ENCODE results near the gene MEGF9. TPM values are rescaled to one million over a fixed set of nuclear protein-coding genes. Genes with fewer than 3 reads are reported as not detected.

MEGF9 gene
- total RNA-seq, 1 experiment from 2014 or later: 8.3 TPM

DNA sequence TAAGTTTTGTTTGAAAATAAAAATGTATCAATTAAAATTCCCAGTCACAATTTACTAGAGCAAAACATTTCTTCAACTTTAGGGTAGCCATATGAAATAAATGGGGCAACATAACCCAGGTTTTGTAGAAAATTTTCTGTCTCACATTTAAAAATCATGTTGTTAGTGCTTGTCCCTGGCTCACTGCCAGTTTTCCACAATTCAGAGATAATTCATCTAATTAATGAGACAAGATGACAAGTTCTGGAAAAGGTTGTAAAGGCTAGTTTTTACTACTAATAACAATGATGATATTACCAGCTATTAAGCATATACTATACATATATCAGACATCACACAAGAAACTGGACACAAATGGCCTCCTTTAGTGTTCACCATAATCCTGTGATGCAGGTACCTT lies 45.9 kb downstream of the MEGF9 start:
- H3K9ac ChIP-seq (ENCODE audit: low read length): no peak overlapping the region
- no peaks in the 10 kb centered on the region for H3K9me2 ChIP-seq (ENCODE audit: insufficient read depth)
- H3K36me3 ChIP-seq (ENCODE audit: control insufficient read depth in 1 of 2, insufficient read depth in 2 of 2, low read length in 2 of 2): no peaks in the 10 kb centered on the region
- TF ChIP-seq, protein P1, sequence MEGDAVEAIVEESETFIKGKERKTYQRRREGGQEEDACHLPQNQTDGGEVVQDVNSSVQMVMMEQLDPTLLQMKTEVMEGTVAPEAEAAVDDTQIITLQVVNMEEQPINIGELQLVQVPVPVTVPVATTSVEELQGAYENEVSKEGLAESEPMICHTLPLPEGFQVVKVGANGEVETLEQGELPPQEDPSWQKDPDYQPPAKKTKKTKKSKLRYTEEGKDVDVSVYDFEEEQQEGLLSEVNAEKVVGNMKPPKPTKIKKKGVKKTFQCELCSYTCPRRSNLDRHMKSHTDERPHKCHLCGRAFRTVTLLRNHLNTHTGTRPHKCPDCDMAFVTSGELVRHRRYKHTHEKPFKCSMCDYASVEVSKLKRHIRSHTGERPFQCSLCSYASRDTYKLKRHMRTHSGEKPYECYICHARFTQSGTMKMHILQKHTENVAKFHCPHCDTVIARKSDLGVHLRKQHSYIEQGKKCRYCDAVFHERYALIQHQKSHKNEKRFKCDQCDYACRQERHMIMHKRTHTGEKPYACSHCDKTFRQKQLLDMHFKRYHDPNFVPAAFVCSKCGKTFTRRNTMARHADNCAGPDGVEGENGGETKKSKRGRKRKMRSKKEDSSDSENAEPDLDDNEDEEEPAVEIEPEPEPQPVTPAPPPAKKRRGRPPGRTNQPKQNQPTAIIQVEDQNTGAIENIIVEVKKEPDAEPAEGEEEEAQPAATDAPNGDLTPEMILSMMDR (IDR thresholded peaks at IDR 0.05 in 2 of 3, conservative IDR thresholded peaks at IDR 0.05 in 1 of 3; ENCODE audit: borderline replicate concordance in 1 of 3, insufficient read depth in 1 of 3, low read depth in 2 of 3, low read length in 2 of 3): no peak
- no peak for TF ChIP-seq SP1 (IDR thresholded peaks at IDR 0.05; ENCODE audit: low read depth)
- TF ChIP-seq CEBPB (IDR thresholded peaks at IDR 0.05; ENCODE audit: low read depth): no peak
- no peak for TF ChIP-seq EZH2 (IDR thresholded peaks at IDR 0.05)
- TF ChIP-seq YY1 (IDR thresholded peaks at IDR 0.05; ENCODE audit: extremely low read depth, insufficient replicate concordance, low read depth, low read length): no peak
- RAD21 ChIA-PET (ENCODE audit: low non-redundant PET in 1 of 2, low total read pairs in 2 of 2, uncharacterized antibody in 2 of 2, unreplicated experiment in 2 of 2): no interaction called here
- no peak overlapping the region for H3K27ac ChIP-seq (ENCODE audit: low read depth, low read length)
- intact Hi-C loops (cut with micrococcal nuclease): no loop called here
- POLR2A ChIA-PET: no interaction called here
- no peak overlapping the region for H3K4me2 ChIP-seq (ENCODE audit: low read length)
- no TSS peak for BruUV-seq (replicated peaks)
- no peak overlapping the region for H2AFZ ChIP-seq (ENCODE audit: low read depth, low read length, poor library complexity, severe bottlenecking)
- no peaks in the 10 kb centered on the region for H3K79me2 ChIP-seq (ENCODE audit: insufficient read depth, low read length)
- no peak for ATAC-seq
- no peak for DNase-seq (ENCODE audit: low read depth, low spot score)
- no peak overlapping the region for H3K4me3 ChIP-seq (replicated peaks in 1 of 2; ENCODE audit: low read depth in 1 of 2, low read length in 2 of 2)
- no peaks in the 10 kb centered on the region for H3K27me3 ChIP-seq (ENCODE audit: insufficient read depth, low read length)
- no peaks in the 10 kb centered on the region for H3K9me3 ChIP-seq (ENCODE audit: control insufficient read depth in 1 of 2, insufficient read depth in 1 of 2, low read depth in 1 of 2, low read length in 2 of 2)
- no peaks in the 10 kb centered on the region for H3K4me1 ChIP-seq (ENCODE audit: control insufficient read depth in 1 of 2, insufficient read depth in 2 of 2, low read length in 2 of 2)
- no peaks in the 10 kb centered on the region for H4K20me1 ChIP-seq (ENCODE audit: insufficient read depth)
- CTCF ChIA-PET: no interaction called here

DNA sequence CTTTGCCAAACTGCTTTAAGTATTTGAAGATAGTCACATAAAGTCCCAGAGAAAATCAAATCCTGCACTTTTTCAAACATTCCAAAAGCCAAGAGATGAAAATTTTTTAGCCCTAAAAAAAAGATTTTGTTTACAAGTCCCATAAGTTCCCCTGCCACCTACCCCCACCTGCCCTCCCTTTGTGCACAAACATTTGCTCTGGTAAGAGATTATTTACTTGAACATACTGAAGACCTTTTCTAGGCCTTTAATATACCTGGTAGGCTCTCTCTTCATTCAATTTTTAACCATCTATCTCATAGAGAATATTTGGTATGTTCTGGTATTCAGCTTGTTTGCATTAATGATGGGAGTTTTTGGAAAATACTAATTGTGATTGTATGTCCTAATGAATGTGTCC lies 50.3 kb downstream of the MEGF9 start:
- intact Hi-C loops (cut with micrococcal nuclease): no loop called here
- Histone ChIP-seq H4K20me1 (ENCODE audit: insufficient read depth) (no peaks in the 10 kb centered on the region), H3K9me2 (ENCODE audit: insufficient read depth) (no peaks in the 10 kb centered on the region), H3K9me3 (ENCODE audit: control insufficient read depth in 1 of 2, insufficient read depth in 1 of 2, low read depth in 1 of 2, low read length in 2 of 2) (no peaks in the 10 kb centered on the region), H3K4me1 (ENCODE audit: control insufficient read depth in 1 of 2, insufficient read depth in 2 of 2, low read length in 2 of 2) (no peaks in the 10 kb centered on the region), H3K4me2 (ENCODE audit: low read length) (no peak overlapping the region), H3K4me3 (replicated peaks in 1 of 2; ENCODE audit: low read depth in 1 of 2, low read length in 2 of 2) (no peak overlapping the region), H3K27me3 (ENCODE audit: insufficient read depth, low read length) (no peaks in the 10 kb centered on the region), H3K79me2 (ENCODE audit: insufficient read depth, low read length) (no peaks in the 10 kb centered on the region), H3K36me3 (ENCODE audit: control insufficient read depth in 1 of 2, insufficient read depth in 2 of 2, low read length in 2 of 2) (no peaks in the 10 kb centered on the region), H2AFZ (ENCODE audit: low read depth, low read length, poor library complexity, severe bottlenecking) (no peak overlapping the region), H3K9ac (ENCODE audit: low read length) (no peak overlapping the region), H3K27ac (ENCODE audit: low read depth, low read length) (no peak overlapping the region)
- ChIA-PET RAD21 (ENCODE audit: low non-redundant PET in 1 of 2, low total read pairs in 2 of 2, uncharacterized antibody in 2 of 2, unreplicated experiment in 2 of 2) (no interaction called here), CTCF (no interaction called here), POLR2A (no interaction called here)
- DNase-seq (ENCODE audit: low read depth, low spot score) (no peak), ATAC-seq (no peak)
- BruUV-seq (replicated peaks): no TSS peak
- TF ChIP-seq ZNF274 (IDR thresholded peaks at IDR 0.05; ENCODE audit: low read depth, low read length): no peak
- no peak for TF ChIP-seq EGR1 (IDR thresholded peaks at IDR 0.05; ENCODE audit: low read depth)
- TF ChIP-seq TCF7L2 (IDR thresholded peaks at IDR 0.05; ENCODE audit: borderline replicate concordance, extremely low read depth, insufficient read depth, insufficient read length): no peak
- no peak for TF ChIP-seq ELF1 (IDR thresholded peaks at IDR 0.05; ENCODE audit: borderline replicate concordance, low read depth)
- TF ChIP-seq, protein P2, sequence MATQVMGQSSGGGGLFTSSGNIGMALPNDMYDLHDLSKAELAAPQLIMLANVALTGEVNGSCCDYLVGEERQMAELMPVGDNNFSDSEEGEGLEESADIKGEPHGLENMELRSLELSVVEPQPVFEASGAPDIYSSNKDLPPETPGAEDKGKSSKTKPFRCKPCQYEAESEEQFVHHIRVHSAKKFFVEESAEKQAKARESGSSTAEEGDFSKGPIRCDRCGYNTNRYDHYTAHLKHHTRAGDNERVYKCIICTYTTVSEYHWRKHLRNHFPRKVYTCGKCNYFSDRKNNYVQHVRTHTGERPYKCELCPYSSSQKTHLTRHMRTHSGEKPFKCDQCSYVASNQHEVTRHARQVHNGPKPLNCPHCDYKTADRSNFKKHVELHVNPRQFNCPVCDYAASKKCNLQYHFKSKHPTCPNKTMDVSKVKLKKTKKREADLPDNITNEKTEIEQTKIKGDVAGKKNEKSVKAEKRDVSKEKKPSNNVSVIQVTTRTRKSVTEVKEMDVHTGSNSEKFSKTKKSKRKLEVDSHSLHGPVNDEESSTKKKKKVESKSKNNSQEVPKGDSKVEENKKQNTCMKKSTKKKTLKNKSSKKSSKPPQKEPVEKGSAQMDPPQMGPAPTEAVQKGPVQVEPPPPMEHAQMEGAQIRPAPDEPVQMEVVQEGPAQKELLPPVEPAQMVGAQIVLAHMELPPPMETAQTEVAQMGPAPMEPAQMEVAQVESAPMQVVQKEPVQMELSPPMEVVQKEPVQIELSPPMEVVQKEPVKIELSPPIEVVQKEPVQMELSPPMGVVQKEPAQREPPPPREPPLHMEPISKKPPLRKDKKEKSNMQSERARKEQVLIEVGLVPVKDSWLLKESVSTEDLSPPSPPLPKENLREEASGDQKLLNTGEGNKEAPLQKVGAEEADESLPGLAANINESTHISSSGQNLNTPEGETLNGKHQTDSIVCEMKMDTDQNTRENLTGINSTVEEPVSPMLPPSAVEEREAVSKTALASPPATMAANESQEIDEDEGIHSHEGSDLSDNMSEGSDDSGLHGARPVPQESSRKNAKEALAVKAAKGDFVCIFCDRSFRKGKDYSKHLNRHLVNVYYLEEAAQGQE (IDR thresholded peaks at IDR 0.05; ENCODE audit: low read depth): no peak
- no peak for TF ChIP-seq CBX3 (IDR thresholded peaks at IDR 0.05; ENCODE audit: low read depth)
- TF ChIP-seq, protein P3, sequence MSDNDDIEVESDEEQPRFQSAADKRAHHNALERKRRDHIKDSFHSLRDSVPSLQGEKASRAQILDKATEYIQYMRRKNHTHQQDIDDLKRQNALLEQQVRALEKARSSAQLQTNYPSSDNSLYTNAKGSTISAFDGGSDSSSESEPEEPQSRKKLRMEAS (IDR thresholded peaks at IDR 0.05): no peak
- TF ChIP-seq, protein P1 (IDR thresholded peaks at IDR 0.05 in 2 of 3, conservative IDR thresholded peaks at IDR 0.05 in 1 of 3; ENCODE audit: borderline replicate concordance in 1 of 3, insufficient read depth in 1 of 3, low read depth in 2 of 3, low read length in 2 of 3): no peak
